Sigmoid colon (tissue), 7 donors: ENCODE data around the gene PIANP. TPM values are rescaled to one million over a fixed set of nuclear protein-coding genes. Genes with fewer than 3 reads are reported as not detected.

Source experiments
- DNase-seq: peaks from one replicate; pipeline ENCODE4 v3.0.0-alpha.2; 2019
- H3K27ac ChIP-seq, 4 donors: fragments of 200-600 bp; sonication (generic); one replicate each; pipeline ENCODE4 v1.5.1; 2016 to 2019; ENCODE audit warnings: mild to moderate bottlenecking in 1 of 4
- H3K27me3 ChIP-seq, 3 donors: fragments of 200-600 bp; sonication (generic); one replicate each; pipeline ENCODE4 v1.5.1; 2019; ENCODE audit warnings: mild to moderate bottlenecking in 1 of 3
- H3K36me3 ChIP-seq, 4 donors: fragments of 200-600 bp; sonication (generic); one replicate each; pipeline ENCODE4 v1.5.1; 2016 to 2019
- H3K4me1 ChIP-seq, 4 donors: fragments of 200-600 bp; sonication (generic); one replicate each; pipeline ENCODE4 v1.5.1; 2017 to 2019
- H3K4me3 ChIP-seq, 4 donors: fragments of 200-600 bp; sonication (generic); one replicate each; pipeline ENCODE4 v1.5.1; 2017 to 2019; ENCODE audit warnings: mild to moderate bottlenecking in 2 of 4, moderate library complexity in 1 of 4
- H3K9me3 ChIP-seq, 4 donors: fragments of 200-600 bp in 3 of 4; sonication (generic) in 3 of 4; one replicate each; pipeline versions ENCODE4 v1.5.1 to v1.6.1; 2013 to 2019
- EP300 ChIP-seq, 4 donors: sonication (generic); formaldehyde crosslinking; IDR thresholded peaks; one replicate each; pipeline ENCODE4 v1.6.1; 2017; ENCODE audit warnings: antibody characterized with exemption in 4 of 4
- POLR2A ChIP-seq, 2 donors: fragments of 450-650 bp; IDR thresholded peaks; one replicate each; pipeline ENCODE4 v1.6.1; 2016; ENCODE audit warnings: antibody characterized with exemption in 2 of 2, mild to moderate bottlenecking in 2 of 2, moderate library complexity in 2 of 2
- POLR2AphosphoS5 ChIP-seq, 4 donors: sonication (generic); formaldehyde crosslinking; IDR thresholded peaks; one replicate each; pipeline ENCODE4 v1.6.1; 2017; ENCODE audit warnings: antibody characterized with exemption in 4 of 4
- WGBS, 2 donors: extraction: QIAGEN DNeasy Blood & Tissue Kit; methylation state at CpG; one replicate each; pipeline ENCODE4 v1.1.7; 2013; 5-methylcytosine and 5-hydroxymethylcytosine counted together
- intact Hi-C: fragments of 100-400 bp; cut with DNase I; formaldehyde crosslinking; loops from one replicate; pipeline ENCODE4 v1.15.1; 2023
- polyA plus RNA-seq, 3 donors: library from polyadenylated mRNA; stranded (reverse); fragments of 200-250 nt; gene quantifications; one replicate each; pipeline ENCODE4 v1.2.3, GENCODE V29; 2013
- total RNA-seq, 4 donors: library from RNA; depleted of rRNA; stranded (reverse); fragments of >200 nt; gene quantifications; one replicate each; pipeline ENCODE4 v1.1.0, GENCODE V29; 2016
- TF ChIP-seq, protein P1 (sequence below), 4 experiments: fragments of 450-650 bp in 3 of 4; fragments of 200-600 bp in 1 of 4; IDR thresholded peaks; one replicate each; pipeline ENCODE4 v1.5.1; 2016 to 2019; ENCODE audit warnings: antibody characterized with exemption in 4 of 4, mild to moderate bottlenecking in 3 of 4, moderate library complexity in 2 of 4
- donor health status: healthy with polysubstance abuse.
- donor health status: Bipolar disorder and iron deficiency.
- donor health status: healthy.

Gene PIANP
- total and polyA plus RNA-seq, 7 donors: 0.27 to 2.0 (median 0.49) TPM

DNA sequence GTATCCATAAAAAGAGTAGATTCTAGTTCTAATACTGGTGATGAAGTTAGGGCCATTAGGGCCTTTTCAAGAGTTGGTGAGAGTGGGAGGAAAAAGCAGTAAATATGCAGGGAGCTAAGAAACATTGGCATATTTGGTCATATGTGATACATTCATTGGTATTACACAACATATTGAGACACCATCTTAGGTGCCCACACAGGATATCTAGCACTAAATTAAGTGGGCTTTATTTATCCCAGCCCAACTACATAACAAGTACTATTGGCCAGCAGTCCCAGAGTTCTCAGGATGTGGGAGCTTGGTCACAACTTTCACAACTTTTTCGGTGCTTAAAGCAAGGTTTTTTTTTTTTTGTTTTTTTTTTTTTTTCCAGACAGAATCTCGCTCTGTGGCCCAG, 35.7 kb downstream of the PIANP start:
- peaks cover 8 to 33% (median 30%) of the 10 kb centered on the region in 4 donors for H3K36me3 ChIP-seq
- no peaks in the 10 kb centered on the region for H3K9me3 ChIP-seq
- intact Hi-C loops: loop anchor here (5.0 kb wide), 1 partner anchor 57 kb away; the partner anchor contains the start of gene COPS7A
- TF ChIP-seq EP300 (IDR thresholded peaks at IDR 0.05) (no peak), POLR2A (IDR thresholded peaks at IDR 0.05) (no peak), POLR2AphosphoS5 (IDR thresholded peaks at IDR 0.05) (no peak)
- TF ChIP-seq, protein P1, sequence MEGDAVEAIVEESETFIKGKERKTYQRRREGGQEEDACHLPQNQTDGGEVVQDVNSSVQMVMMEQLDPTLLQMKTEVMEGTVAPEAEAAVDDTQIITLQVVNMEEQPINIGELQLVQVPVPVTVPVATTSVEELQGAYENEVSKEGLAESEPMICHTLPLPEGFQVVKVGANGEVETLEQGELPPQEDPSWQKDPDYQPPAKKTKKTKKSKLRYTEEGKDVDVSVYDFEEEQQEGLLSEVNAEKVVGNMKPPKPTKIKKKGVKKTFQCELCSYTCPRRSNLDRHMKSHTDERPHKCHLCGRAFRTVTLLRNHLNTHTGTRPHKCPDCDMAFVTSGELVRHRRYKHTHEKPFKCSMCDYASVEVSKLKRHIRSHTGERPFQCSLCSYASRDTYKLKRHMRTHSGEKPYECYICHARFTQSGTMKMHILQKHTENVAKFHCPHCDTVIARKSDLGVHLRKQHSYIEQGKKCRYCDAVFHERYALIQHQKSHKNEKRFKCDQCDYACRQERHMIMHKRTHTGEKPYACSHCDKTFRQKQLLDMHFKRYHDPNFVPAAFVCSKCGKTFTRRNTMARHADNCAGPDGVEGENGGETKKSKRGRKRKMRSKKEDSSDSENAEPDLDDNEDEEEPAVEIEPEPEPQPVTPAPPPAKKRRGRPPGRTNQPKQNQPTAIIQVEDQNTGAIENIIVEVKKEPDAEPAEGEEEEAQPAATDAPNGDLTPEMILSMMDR (IDR thresholded peaks at IDR 0.05): no peak
- no peak overlapping the region for H3K27ac ChIP-seq
- no peak overlapping the region for H3K4me3 ChIP-seq
- H3K4me1 ChIP-seq: peaks cover 0 to 14% (median 11%) of the 10 kb centered on the region in 4 donors
- H3K27me3 ChIP-seq: no peaks in the 10 kb centered on the region
- 81 to 93% methylated on average over 2 of the region's 2 CpGs for WGBS, 2 donors
- DNase-seq: no peak

DNA sequence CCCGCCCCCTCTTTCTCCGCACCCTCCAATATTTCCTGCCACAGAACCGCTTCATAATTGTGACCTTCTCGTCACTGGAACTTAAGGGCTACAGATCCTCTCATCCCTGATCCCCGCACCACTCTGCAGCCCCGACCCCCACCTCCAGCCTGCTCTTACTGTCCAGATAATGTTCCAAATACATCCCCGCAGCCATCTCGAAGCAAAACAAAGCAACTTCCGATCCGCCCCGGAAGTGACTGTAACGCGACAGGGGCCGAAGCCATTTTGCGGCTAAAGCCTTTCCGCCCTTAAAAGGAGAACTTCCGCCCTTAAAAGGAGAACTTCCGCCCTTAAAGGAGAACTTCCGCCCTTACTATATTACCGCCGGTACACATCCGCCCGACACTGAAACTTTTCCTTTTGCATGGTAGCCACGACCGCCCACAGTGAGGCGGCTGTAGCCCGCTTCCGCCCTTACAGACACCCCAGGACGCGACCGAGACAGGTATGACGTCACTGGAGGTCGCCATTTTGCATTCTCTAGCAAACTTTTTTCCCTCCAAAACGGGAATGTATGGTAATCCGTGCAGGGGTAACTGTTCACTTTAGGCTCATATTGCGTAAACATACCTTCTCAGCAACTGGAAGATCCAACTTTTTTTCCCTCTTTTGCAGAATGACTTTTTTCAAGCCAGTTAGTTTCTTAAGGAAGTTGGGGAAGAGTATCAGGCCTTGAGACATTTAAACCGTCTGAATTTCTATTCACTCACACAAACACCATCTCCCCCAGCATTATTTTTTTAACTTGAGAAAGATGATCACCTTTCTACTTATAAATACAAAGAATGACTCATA, 37.5 kb downstream of the PIANP start, which contains the start of gene ING4:
Gene ING4, minus strand, starts transcription at position 214 of the 837 bp plus-strand sequence. Its CDS starts 18 bp downstream, at position 196.
- H3K36me3 ChIP-seq: peaks cover 0 to 19% (median 13%) of the 10 kb centered on the region in 4 donors
- TF ChIP-seq, protein P1 (IDR thresholded peaks at IDR 0.05): no peak
- TF ChIP-seq EP300 (IDR thresholded peaks at IDR 0.05): peak in 1 of 4 donors; percentile 21
- TF ChIP-seq POLR2A (IDR thresholded peaks at IDR 0.05): no peak
- TF ChIP-seq POLR2AphosphoS5 (IDR thresholded peaks at IDR 0.05): peak; percentile 31 to 73 (median 66)
- peak within 1 kb of the TSS; percentile 58 to 79 (median 70) for H3K4me3 ChIP-seq
- WGBS, 2 donors: 2 to 3% methylated on average over 37 of the region's 37 CpGs
- intact Hi-C loops: loop anchor here (1.0 to 5.0 kb wide), 3 partner anchors 26 to 59 kb away; partner anchors contain the start of genes CHD4, COPS7A and ZNF384
- DNase-seq: peak; percentile 99
- H3K4me1 ChIP-seq: peaks cover 0 to 14% (median 11%) of the 10 kb centered on the region in 4 donors
- H3K27me3 ChIP-seq: no peaks in the 10 kb centered on the region
- H3K9me3 ChIP-seq: no peaks in the 10 kb centered on the region
- H3K27ac ChIP-seq: peak within 1 kb of the TSS; percentile 78 to 85 (median 82)

DNA sequence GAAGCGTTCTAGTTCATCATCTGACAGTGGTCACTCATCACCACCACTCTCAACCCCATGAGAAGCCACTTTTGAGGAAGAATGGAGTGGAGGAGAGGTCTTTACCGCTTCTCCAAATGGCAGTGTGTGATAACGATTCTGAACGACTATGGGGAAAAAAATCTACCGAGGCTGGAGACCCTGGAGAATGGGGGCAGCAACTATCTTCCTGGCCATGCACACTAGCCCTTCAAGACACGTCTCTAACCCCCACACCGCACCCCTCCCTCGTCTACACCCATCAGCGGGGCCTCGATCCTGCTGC, 38.1 kb downstream of the PIANP start:
- Histone ChIP-seq H3K9me3 (no peaks in the 10 kb centered on the region), H3K4me3 (peak overlapping the region; percentile 58 to 79 (median 70)), H3K27ac (peak overlapping the region; percentile 78 to 83 (median 80)), H3K27me3 (no peaks in the 10 kb centered on the region), H3K36me3 (peaks cover 0 to 18% (median 7%) of the 10 kb centered on the region in 4 donors), H3K4me1 (peaks cover 0 to 14% (median 11%) of the 10 kb centered on the region in 4 donors)
- no peak for TF ChIP-seq POLR2AphosphoS5 (IDR thresholded peaks at IDR 0.05)
- no peak for TF ChIP-seq POLR2A (IDR thresholded peaks at IDR 0.05)
- TF ChIP-seq EP300 (IDR thresholded peaks at IDR 0.05): no peak
- TF ChIP-seq, protein P1 (IDR thresholded peaks at IDR 0.05): no peak
- no peak for DNase-seq
- WGBS, 2 donors: 1 to 2% methylated on average over 10 of the region's 10 CpGs
- intact Hi-C loops: loop anchor here (2.0 to 5.0 kb wide), 2 partner anchors 56 to 60 kb away; partner anchors contain the start of genes CHD4 and COPS7A

DNA sequence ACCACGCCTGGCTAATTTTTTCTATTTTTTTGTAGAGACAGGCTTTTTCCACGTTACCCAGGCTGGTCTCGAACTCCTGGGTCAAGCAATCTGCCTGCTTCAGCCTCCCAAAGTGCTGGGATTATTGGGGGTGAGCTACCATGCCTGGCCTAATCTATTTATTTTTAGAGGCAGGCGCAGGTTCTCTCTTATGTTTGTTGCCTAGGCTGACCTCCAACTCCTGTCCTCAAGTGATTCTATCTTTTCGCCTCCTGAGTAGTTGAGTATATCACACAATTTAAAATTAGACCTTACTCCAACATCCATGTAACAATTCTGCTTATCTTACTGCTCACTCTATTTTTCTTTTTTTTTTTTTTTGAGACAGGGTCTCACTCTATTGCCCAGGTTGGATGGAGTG, 46.6 kb downstream of the PIANP start:
- no peaks in the 10 kb centered on the region for H3K9me3 ChIP-seq
- H3K27me3 ChIP-seq: no peaks in the 10 kb centered on the region
- no peak for DNase-seq
- no peak overlapping the region for H3K4me3 ChIP-seq
- TF ChIP-seq, protein P1 (IDR thresholded peaks at IDR 0.05): no peak
- TF ChIP-seq POLR2A (IDR thresholded peaks at IDR 0.05): no peak
- TF ChIP-seq POLR2AphosphoS5 (IDR thresholded peaks at IDR 0.05): no peak
- TF ChIP-seq EP300 (IDR thresholded peaks at IDR 0.05): no peak
- no peaks in the 10 kb centered on the region for H3K4me1 ChIP-seq
- 95% methylated on average over 5 of the region's 5 CpGs for WGBS, 2 donors
- peaks cover 13 to 89% (median 41%) of the 10 kb centered on the region in 4 donors for H3K36me3 ChIP-seq
- H3K27ac ChIP-seq: no peak overlapping the region
- intact Hi-C loops: no loop called here
